ENCODE results near the gene LHFPL2.

The LHFPL2 gene

GRCh38 chr5:78589923-78590322 lies 58.6 kb downstream of the LHFPL2 start:
- in situ Hi-C loops (cut with MboI; ENCODE audit: low sequenced_read_pairs, unreplicated experiment): no loop called here
- TF ChIP-seq CTCF (IDR thresholded peaks at IDR 0.05; ENCODE audit: borderline replicate concordance, control extremely low read depth, extremely low read depth, insufficient read depth, missing control alignments): no peak
- DNase-seq (ENCODE audit: low spot score): no peak

GRCh38 chr5:78588507-78588906 lies 60.1 kb downstream of the LHFPL2 start:
- TF ChIP-seq CTCF (IDR thresholded peaks at IDR 0.05; ENCODE audit: borderline replicate concordance, control extremely low read depth, extremely low read depth, insufficient read depth, missing control alignments): no peak
- in situ Hi-C loops (cut with MboI; ENCODE audit: low sequenced_read_pairs, unreplicated experiment): no loop called here
- no peak for DNase-seq (ENCODE audit: low spot score)

DNA sequence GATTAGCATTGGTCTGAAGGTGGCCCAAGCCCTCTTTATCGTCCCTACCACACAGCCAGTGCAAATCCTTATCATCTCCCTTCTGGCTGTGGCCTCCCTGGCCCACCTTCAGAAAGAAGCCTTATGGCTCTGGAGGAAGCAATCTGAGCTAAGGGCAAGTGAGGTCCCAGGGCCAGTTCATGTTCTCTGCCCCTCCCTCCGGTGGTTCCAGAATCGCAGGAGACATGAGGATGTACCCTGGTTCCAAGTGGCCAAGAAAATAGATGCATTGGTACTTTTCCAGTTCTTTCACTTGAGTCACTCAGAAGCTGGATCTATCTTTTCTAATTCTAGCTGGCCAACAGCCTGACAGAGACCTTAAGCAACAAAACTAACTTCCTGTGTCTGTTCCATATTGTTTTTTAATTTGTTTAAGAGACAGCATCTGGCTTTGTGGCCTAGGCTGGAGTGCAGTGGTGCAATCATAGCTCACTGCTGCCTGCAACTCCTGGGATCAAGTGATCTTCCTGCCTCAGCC lies 60.7 kb downstream of the LHFPL2 start:
- no peak for DNase-seq (ENCODE audit: low spot score)
- TF ChIP-seq CTCF (IDR thresholded peaks at IDR 0.05; ENCODE audit: borderline replicate concordance, control extremely low read depth, extremely low read depth, insufficient read depth, missing control alignments): no peak
- in situ Hi-C loops (cut with MboI; ENCODE audit: low sequenced_read_pairs, unreplicated experiment): no loop called here

DNA sequence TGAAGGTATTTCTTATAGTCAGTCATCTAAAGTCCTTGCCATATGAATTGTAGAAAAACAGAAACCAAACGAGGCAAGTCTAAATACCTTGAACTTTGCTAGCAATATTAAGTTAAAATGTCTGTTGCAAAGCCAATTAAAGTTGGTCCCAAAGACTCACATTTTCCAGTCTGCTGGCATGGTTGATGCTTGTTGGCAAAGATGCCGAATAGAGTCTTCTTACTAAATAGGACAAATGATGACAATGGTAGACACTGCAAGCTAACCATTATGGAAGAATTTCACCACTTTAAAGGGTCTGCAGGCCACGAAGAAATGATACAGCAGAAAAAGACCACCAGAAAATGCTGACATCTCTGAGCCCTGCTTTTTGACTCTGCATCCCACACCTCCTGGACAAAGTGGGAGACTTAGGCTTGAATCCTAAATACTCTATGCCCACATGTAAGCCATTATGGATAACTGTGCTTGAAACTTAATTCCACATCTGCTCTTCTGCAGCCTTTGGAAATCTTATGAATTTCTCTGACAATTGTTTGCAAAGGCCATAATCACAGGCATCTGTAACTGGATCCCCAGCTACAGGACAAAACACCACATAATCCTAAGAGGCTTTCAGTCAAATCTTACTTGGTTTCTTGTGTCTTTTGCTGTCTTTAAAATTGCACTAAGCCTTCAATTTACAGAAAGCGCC lies 61.3 kb downstream of the LHFPL2 start:
- no peak for TF ChIP-seq CTCF (IDR thresholded peaks at IDR 0.05; ENCODE audit: borderline replicate concordance, control extremely low read depth, extremely low read depth, insufficient read depth, missing control alignments)
- in situ Hi-C loops (cut with MboI; ENCODE audit: low sequenced_read_pairs, unreplicated experiment): no loop called here

GRCh38 chr5:78586251-78586650 lies 62.3 kb downstream of the LHFPL2 start:
- in situ Hi-C loops (cut with MboI; ENCODE audit: low sequenced_read_pairs, unreplicated experiment): no loop called here
- DNase-seq (ENCODE audit: low spot score): no peak
- TF ChIP-seq CTCF (IDR thresholded peaks at IDR 0.05; ENCODE audit: borderline replicate concordance, control extremely low read depth, extremely low read depth, insufficient read depth, missing control alignments): no peak

More for the DNA sequence above, 61.3 kb downstream of the LHFPL2 start:
- DNase-seq (ENCODE audit: low spot score): no peak

DNA sequence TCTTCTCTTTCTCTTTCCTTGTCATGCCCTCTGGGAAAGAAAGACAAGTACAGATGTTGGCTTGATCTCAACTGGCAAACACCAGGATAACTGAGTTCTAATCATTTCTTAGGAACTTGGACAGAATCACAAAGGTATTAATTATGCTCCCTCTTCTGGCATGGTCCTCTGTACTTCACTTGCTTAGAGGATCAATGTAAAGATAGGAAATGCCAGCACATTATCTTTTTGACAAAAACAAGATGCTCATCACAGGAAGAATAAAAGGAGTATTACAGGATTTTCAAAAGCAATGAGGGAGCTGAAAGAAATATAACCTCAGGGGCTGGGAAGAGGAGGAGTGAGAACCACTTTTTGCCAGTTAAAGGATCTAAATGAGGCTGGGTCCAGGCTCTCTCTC lies 70.6 kb downstream of the LHFPL2 start:
- no peak for DNase-seq (ENCODE audit: low spot score)
- in situ Hi-C loops (cut with MboI; ENCODE audit: low sequenced_read_pairs, unreplicated experiment): no loop called here
- TF ChIP-seq CTCF (IDR thresholded peaks at IDR 0.05; ENCODE audit: borderline replicate concordance, control extremely low read depth, extremely low read depth, insufficient read depth, missing control alignments): no peak
